GM12874 (cell line): ENCODE measurements around the gene DPF3.

Source experiments
- CTCF ChIP-seq: IDR thresholded peaks from 2 replicates; pipeline ENCODE4 v1.5.1; 2011; ENCODE audit warnings: low read depth, mild to moderate bottlenecking, control low read depth, low read length, moderate library complexity; ENCODE audit not compliant: insufficient read depth

The DPF3 gene

GRCh38 chr14:72833174-72833573 lies 60.7 kb downstream of the DPF3 start:
- TF ChIP-seq CTCF, result no peak

GRCh38 chr14:72830786-72831594 lies 62.9 kb downstream of the DPF3 start:
- no peak for TF ChIP-seq CTCF

- no peak for TF ChIP-seq CTCF
Measured at GRCh38 chr14:72830356-72830755, 63.5 kb downstream of the DPF3 start.

- no peak for TF ChIP-seq CTCF
Measured at GRCh38 chr14:72828604-72829003, 65.3 kb downstream of the DPF3 start.

GRCh38 chr14:72826039-72826438 lies 67.9 kb downstream of the DPF3 start:
- no peak for TF ChIP-seq CTCF

GRCh38 chr14:72825486-72825885 lies 68.4 kb downstream of the DPF3 start:
- no peak for TF ChIP-seq CTCF

- no peak for TF ChIP-seq CTCF
Measured at GRCh38 chr14:72824051-72824450, 69.8 kb downstream of the DPF3 start.
